ENCODE results near the gene FAM3C.

The FAM3C gene

DNA sequence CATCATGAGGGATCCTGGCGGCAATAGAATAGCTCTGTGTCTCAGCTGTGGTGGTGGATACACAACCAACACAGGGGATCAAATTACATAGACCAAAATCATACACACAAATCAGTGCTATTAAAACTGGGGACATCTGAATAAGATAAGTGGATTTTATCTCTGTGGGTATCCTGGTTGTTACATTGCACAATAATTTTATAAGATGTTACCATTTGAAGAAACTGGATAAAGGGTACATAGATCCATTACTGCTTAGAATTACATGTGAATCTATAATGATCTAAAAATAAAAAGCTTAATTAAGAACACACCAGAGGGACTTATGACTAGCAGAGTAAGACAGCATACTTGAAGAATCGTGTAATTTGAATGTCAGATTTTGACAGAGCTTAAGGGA is 8.2 kb upstream of the FAM3C start:
- Histone ChIP-seq H3K27me3 (ENCODE audit: control insufficient read depth, insufficient read depth, low read length) (no peaks in the 10 kb centered on the region), H3K9ac (ENCODE audit: low read length) (no peak overlapping the region), H3K9me3 (ENCODE audit: control insufficient read depth, low read length) (no peaks in the 10 kb centered on the region), H3K4me3 (ENCODE audit: low read length) (no peak overlapping the region), H3K4me1 (ENCODE audit: control insufficient read depth, insufficient read depth, low read length) (peaks cover 9% of the 10 kb centered on the region), H3K36me3 (ENCODE audit: control insufficient read depth, insufficient read depth, low read length) (no peaks in the 10 kb centered on the region)

DNA sequence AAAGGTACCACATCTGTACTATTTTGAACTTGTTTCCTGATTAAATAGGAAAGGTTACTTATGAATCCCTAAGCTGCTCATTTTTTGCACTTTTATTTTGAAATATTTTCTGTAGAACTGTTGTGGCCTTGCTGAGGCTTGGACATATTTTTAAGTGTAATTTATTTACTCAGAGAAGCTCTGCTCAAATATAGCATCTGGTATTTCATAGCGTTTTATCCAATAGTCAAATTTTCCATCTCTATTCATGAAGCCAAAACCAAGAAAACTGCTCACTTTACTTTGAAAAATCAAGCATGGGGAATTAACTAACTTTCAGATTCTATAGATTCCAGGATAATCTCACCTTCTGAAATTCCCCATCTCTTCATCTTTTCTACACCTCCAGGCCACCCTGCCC is 6.6 kb upstream of the FAM3C start:
- peaks cover 10% of the 10 kb centered on the region for H3K4me1 ChIP-seq (ENCODE audit: control insufficient read depth, insufficient read depth, low read length)
- no peaks in the 10 kb centered on the region for H3K36me3 ChIP-seq (ENCODE audit: control insufficient read depth, insufficient read depth, low read length)
- no peak overlapping the region for H3K4me3 ChIP-seq (ENCODE audit: low read length)
- no peak overlapping the region for H3K9ac ChIP-seq (ENCODE audit: low read length)
- no peaks in the 10 kb centered on the region for H3K9me3 ChIP-seq (ENCODE audit: control insufficient read depth, low read length)
- H3K27me3 ChIP-seq (ENCODE audit: control insufficient read depth, insufficient read depth, low read length), result no peaks in the 10 kb centered on the region

- no peak overlapping the region for H3K4me3 ChIP-seq (ENCODE audit: low read length)
- peaks cover 15% of the 10 kb centered on the region for H3K4me1 ChIP-seq (ENCODE audit: control insufficient read depth, insufficient read depth, low read length)
- H3K9me3 ChIP-seq (ENCODE audit: control insufficient read depth, low read length), result no peaks in the 10 kb centered on the region
- no peak overlapping the region for H3K9ac ChIP-seq (ENCODE audit: low read length)
- H3K36me3 ChIP-seq (ENCODE audit: control insufficient read depth, insufficient read depth, low read length), result no peaks in the 10 kb centered on the region
- H3K27me3 ChIP-seq (ENCODE audit: control insufficient read depth, insufficient read depth, low read length), result no peaks in the 10 kb centered on the region
These were observed 5.8 kb upstream of the FAM3C start for GRCh38 chr7:121401896-121402295.

- Histone ChIP-seq H3K9me3 (ENCODE audit: control insufficient read depth, low read length) (no peaks in the 10 kb centered on the region), H3K4me3 (ENCODE audit: low read length) (peak overlapping the region; percentile 2), H3K36me3 (ENCODE audit: control insufficient read depth, insufficient read depth, low read length) (no peaks in the 10 kb centered on the region), H3K4me1 (ENCODE audit: control insufficient read depth, insufficient read depth, low read length) (peaks cover 15% of the 10 kb centered on the region), H3K9ac (ENCODE audit: low read length) (no peak overlapping the region), H3K27me3 (ENCODE audit: control insufficient read depth, insufficient read depth, low read length) (no peaks in the 10 kb centered on the region)
These were observed 2.1 kb upstream of the FAM3C start for GRCh38 chr7:121398246-121398645.

- Histone ChIP-seq H3K27me3 (ENCODE audit: control insufficient read depth, insufficient read depth, low read length) (no peaks in the 10 kb centered on the region), H3K36me3 (ENCODE audit: control insufficient read depth, insufficient read depth, low read length) (no peaks in the 10 kb centered on the region), H3K4me3 (ENCODE audit: low read length) (no peak overlapping the region), H3K4me1 (ENCODE audit: control insufficient read depth, insufficient read depth, low read length) (peaks cover 15% of the 10 kb centered on the region), H3K9me3 (ENCODE audit: control insufficient read depth, low read length) (no peaks in the 10 kb centered on the region), H3K9ac (ENCODE audit: low read length) (no peak overlapping the region)
These were observed 1.7 kb upstream of the FAM3C start for GRCh38 chr7:121397822-121398221.

GRCh38 chr7:121397361-121397760 is 1.3 kb upstream of the FAM3C start:
- Histone ChIP-seq H3K4me3 (ENCODE audit: low read length) (no peak overlapping the region), H3K9me3 (ENCODE audit: control insufficient read depth, low read length) (no peaks in the 10 kb centered on the region), H3K9ac (ENCODE audit: low read length) (no peak overlapping the region), H3K4me1 (ENCODE audit: control insufficient read depth, insufficient read depth, low read length) (peaks cover 15% of the 10 kb centered on the region), H3K36me3 (ENCODE audit: control insufficient read depth, insufficient read depth, low read length) (no peaks in the 10 kb centered on the region), H3K27me3 (ENCODE audit: control insufficient read depth, insufficient read depth, low read length) (no peaks in the 10 kb centered on the region)

DNA sequence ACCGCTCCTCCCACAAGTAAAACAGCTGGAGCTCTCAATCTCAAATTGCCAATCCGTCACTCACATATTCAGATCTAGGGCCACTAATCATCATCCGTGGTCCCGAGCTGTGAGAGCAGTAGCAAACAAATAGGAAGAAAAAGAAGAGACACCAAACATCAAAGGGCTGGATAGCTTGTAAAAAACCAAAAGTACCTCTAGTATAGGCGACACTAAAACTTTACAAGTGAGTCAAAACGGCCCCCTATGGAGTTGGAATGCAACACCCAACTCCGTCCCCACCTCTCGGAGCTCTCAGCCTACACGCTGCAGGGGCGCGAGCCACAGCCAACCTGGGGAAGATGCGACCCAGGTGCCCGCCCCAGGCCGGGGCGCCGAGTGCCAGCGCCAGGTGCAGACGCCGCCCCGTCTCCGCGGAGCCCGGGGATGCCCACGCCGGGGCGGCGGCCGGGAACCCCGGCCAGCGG is 581 bp downstream of the FAM3C start:
- no peaks in the 10 kb centered on the region for H3K36me3 ChIP-seq (ENCODE audit: control insufficient read depth, insufficient read depth, low read length)
- peaks cover 15% of the 10 kb centered on the region for H3K4me1 ChIP-seq (ENCODE audit: control insufficient read depth, insufficient read depth, low read length)
- peak overlapping the region; percentile 82 for H3K9ac ChIP-seq (ENCODE audit: low read length)
- no peaks in the 10 kb centered on the region for H3K9me3 ChIP-seq (ENCODE audit: control insufficient read depth, low read length)
- H3K4me3 ChIP-seq (ENCODE audit: low read length), result peak overlapping the region; percentile 66
- H3K27me3 ChIP-seq (ENCODE audit: control insufficient read depth, insufficient read depth, low read length), result no peaks in the 10 kb centered on the region

DNA sequence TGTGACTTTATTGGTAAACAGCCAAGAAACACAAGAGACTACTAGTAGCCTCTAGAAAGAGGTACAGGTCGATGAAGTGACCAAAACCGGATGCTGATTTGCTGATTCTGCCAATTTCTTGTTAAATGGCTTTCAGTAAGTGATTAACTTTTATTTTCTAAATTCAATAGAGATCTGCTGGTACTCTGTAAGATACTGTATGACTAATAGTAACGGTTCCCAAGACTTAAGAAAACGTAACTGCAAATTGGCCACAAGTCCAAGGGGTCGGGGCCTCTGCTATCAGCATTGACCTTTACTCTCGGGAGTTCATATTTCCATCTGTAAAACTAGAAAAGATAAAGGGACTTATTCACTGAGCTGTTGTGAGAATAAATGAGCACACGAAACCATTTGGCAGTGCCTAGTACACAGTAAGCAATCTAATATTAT is 1.4 kb downstream of the FAM3C start:
- Histone ChIP-seq H3K9me3 (ENCODE audit: control insufficient read depth, low read length) (no peaks in the 10 kb centered on the region), H3K27me3 (ENCODE audit: control insufficient read depth, insufficient read depth, low read length) (no peaks in the 10 kb centered on the region), H3K36me3 (ENCODE audit: control insufficient read depth, insufficient read depth, low read length) (no peaks in the 10 kb centered on the region), H3K4me1 (ENCODE audit: control insufficient read depth, insufficient read depth, low read length) (peaks cover 15% of the 10 kb centered on the region), H3K9ac (ENCODE audit: low read length) (no peak overlapping the region), H3K4me3 (ENCODE audit: low read length) (no peak overlapping the region)

GRCh38 chr7:121393005-121393366 is 3.1 kb downstream of the FAM3C start:
- peaks cover 15% of the 10 kb centered on the region for H3K4me1 ChIP-seq (ENCODE audit: control insufficient read depth, insufficient read depth, low read length)
- no peaks in the 10 kb centered on the region for H3K9me3 ChIP-seq (ENCODE audit: control insufficient read depth, low read length)
- no peak overlapping the region for H3K4me3 ChIP-seq (ENCODE audit: low read length)
- no peaks in the 10 kb centered on the region for H3K27me3 ChIP-seq (ENCODE audit: control insufficient read depth, insufficient read depth, low read length)
- no peak overlapping the region for H3K9ac ChIP-seq (ENCODE audit: low read length)
- H3K36me3 ChIP-seq (ENCODE audit: control insufficient read depth, insufficient read depth, low read length), result no peaks in the 10 kb centered on the region

DNA sequence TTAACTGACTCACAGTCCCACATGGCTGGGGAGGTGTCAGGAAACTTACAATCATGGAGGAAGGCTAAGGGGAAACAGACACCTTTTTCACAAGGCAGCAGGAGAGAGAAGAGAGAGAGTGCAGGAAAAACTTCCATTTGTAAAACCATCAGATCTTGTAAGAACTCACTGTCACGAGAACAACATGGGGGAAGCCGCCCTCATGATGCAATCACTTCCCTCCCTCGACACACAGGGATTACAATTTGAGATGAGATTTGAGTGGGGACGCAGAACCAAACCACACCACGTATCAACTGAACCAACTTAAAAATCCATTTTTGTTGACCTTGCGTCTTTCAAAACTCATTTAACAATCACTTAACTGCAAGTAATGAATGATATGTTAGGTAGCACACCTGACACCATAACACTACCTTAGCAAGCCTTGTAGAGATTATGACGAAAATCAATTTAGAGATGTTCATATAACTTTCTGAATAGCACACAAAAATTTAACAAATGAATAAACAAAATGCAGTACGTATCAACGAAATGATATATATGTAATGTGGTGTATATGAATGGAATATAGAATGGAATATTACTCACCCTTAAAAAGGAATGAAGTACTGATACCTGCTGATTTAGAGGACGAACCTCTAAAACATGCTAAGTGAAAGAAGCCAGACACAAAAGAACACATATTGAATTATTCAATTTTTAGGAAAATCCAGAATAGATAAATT is 3.7 kb downstream of the FAM3C start:
- no peak overlapping the region for H3K9ac ChIP-seq (ENCODE audit: low read length)
- no peak overlapping the region for H3K4me3 ChIP-seq (ENCODE audit: low read length)
- H3K36me3 ChIP-seq (ENCODE audit: control insufficient read depth, insufficient read depth, low read length), result no peaks in the 10 kb centered on the region
- H3K9me3 ChIP-seq (ENCODE audit: control insufficient read depth, low read length), result no peaks in the 10 kb centered on the region
- peaks cover 12% of the 10 kb centered on the region for H3K4me1 ChIP-seq (ENCODE audit: control insufficient read depth, insufficient read depth, low read length)
- no peaks in the 10 kb centered on the region for H3K27me3 ChIP-seq (ENCODE audit: control insufficient read depth, insufficient read depth, low read length)

GRCh38 chr7:121391686-121392085 is 4.4 kb downstream of the FAM3C start:
- no peak overlapping the region for H3K4me3 ChIP-seq (ENCODE audit: low read length)
- no peak overlapping the region for H3K9ac ChIP-seq (ENCODE audit: low read length)
- H3K36me3 ChIP-seq (ENCODE audit: control insufficient read depth, insufficient read depth, low read length), result no peaks in the 10 kb centered on the region
- H3K27me3 ChIP-seq (ENCODE audit: control insufficient read depth, insufficient read depth, low read length), result no peaks in the 10 kb centered on the region
- H3K9me3 ChIP-seq (ENCODE audit: control insufficient read depth, low read length), result no peaks in the 10 kb centered on the region
- peaks cover 6% of the 10 kb centered on the region for H3K4me1 ChIP-seq (ENCODE audit: control insufficient read depth, insufficient read depth, low read length)

GRCh38 chr7:121390617-121391016 is 5.5 kb downstream of the FAM3C start:
- H3K4me1 ChIP-seq (ENCODE audit: control insufficient read depth, insufficient read depth, low read length), result peaks cover 14% of the 10 kb centered on the region

DNA sequence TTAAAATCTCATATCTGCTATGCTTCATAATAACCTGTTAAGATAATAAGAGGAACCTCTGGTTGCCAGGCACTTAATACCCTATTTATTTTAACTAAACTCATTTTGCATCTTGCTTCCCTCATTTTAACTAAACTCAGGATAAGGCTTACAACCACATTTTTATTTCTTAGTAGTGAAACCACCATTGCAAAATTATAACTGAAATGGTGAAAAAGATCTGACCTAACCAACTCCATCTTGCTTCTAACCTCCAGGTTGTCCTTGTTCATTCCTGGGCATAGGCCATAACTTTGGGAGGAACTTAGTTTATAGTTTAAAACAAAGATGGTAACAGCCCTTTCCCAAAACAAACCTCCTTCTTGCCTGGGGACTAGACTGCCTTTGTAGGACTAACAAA is 6.0 kb downstream of the FAM3C start:
- Histone ChIP-seq H3K4me1 (ENCODE audit: control insufficient read depth, insufficient read depth, low read length) (peaks cover 18% of the 10 kb centered on the region), H3K27me3 (ENCODE audit: control insufficient read depth, insufficient read depth, low read length) (no peaks in the 10 kb centered on the region), H3K9ac (ENCODE audit: low read length) (no peak overlapping the region), H3K36me3 (ENCODE audit: control insufficient read depth, insufficient read depth, low read length) (no peaks in the 10 kb centered on the region), H3K9me3 (ENCODE audit: control insufficient read depth, low read length) (no peaks in the 10 kb centered on the region), H3K4me3 (ENCODE audit: low read length) (no peak overlapping the region)

More at GRCh38 chr7:121390617-121391016, 5.5 kb downstream of the FAM3C start:
- Histone ChIP-seq H3K36me3 (ENCODE audit: control insufficient read depth, insufficient read depth, low read length) (no peaks in the 10 kb centered on the region), H3K27me3 (ENCODE audit: control insufficient read depth, insufficient read depth, low read length) (no peaks in the 10 kb centered on the region), H3K4me3 (ENCODE audit: low read length) (no peak overlapping the region), H3K9me3 (ENCODE audit: control insufficient read depth, low read length) (no peaks in the 10 kb centered on the region), H3K9ac (ENCODE audit: low read length) (no peak overlapping the region)
